GM10847 (cell line): ENCODE data around the gene G0S2.

ENCODE experiments used
- POLR2A ChIP-seq: IDR thresholded peaks from 2 replicates; pipeline ENCODE4 v1.6.1; 2011; ENCODE audit not compliant: insufficient read length; ENCODE audit errors: extremely low read depth

G0S2 gene

GRCh38 chr1:209643285-209644020, 31.8 kb upstream of the G0S2 start:
- no peak for TF ChIP-seq POLR2A

- no peak for TF ChIP-seq POLR2A
These were observed 29.4 kb upstream of the G0S2 start for GRCh38 chr1:209645574-209646452.

GRCh38 chr1:209646558-209646957, 28.7 kb upstream of the G0S2 start:
- TF ChIP-seq POLR2A: no peak

- no peak for TF ChIP-seq POLR2A
These were observed 28.1 kb upstream of the G0S2 start for GRCh38 chr1:209647156-209647555.

- no peak for TF ChIP-seq POLR2A
These were observed 26.9 kb upstream of the G0S2 start for GRCh38 chr1:209648346-209648745.

GRCh38 chr1:209648931-209649776, 26.1 kb upstream of the G0S2 start:
- TF ChIP-seq POLR2A: no peak

- TF ChIP-seq POLR2A: no peak
These were observed 24.8 kb upstream of the G0S2 start for GRCh38 chr1:209650454-209650853.

- no peak for TF ChIP-seq POLR2A
These were observed 24.0 kb upstream of the G0S2 start for GRCh38 chr1:209651138-209651587.

- TF ChIP-seq POLR2A: no peak
These were observed 23.0 kb upstream of the G0S2 start, which contains the start of gene LAMB3 for GRCh38 chr1:209652121-209652735. Gene LAMB3 (minus strand): TSS chr1:209652425. CDS start chr1:209650944, 1,481 bp downstream.

GRCh38 chr1:209652873-209653401, 22.3 kb upstream of the G0S2 start:
- TF ChIP-seq POLR2A: no peak

- no peak for TF ChIP-seq POLR2A
These were observed 21.3 kb upstream of the G0S2 start for GRCh38 chr1:209653915-209654351.

GRCh38 chr1:209655411-209656231, 19.6 kb upstream of the G0S2 start:
- TF ChIP-seq POLR2A: no peak

- no peak for TF ChIP-seq POLR2A
These were observed 17.9 kb upstream of the G0S2 start for GRCh38 chr1:209657140-209657879.
